Activated naive CD4-positive, alpha-beta T cell treated with anti-CD3 and anti-CD28 coated beads, Interleukin-2, amount 10 ng/mL, durations not matched to agents 7 days and 5 days (primary cell): ENCODE results near the gene SYT12.

Source experiments
- CTCF ChIA-PET: fragments of 350-600 bp; sonication (Branson Sonifier 250); formaldehyde crosslinking; loops from one replicate; lab custom pipeline; 2021; ENCODE audit warnings: antibody characterized with exemption; lab: Charles Lee
- DNase-seq: peaks from one replicate; pipeline ENCODE4 v3.0.0-alpha.2; 2020
- H3K27ac Mint-ChIP-seq: one replicate; pipeline ENCODE4 v1.8.0; 2021; ENCODE audit warnings: mild to moderate bottlenecking, moderate library complexity, mixed read lengths
- H3K27me3 Mint-ChIP-seq: one replicate; pipeline ENCODE4 v1.8.0; 2021; ENCODE audit warnings: mild to moderate bottlenecking, mixed read lengths
- H3K36me3 Mint-ChIP-seq: one replicate; pipeline ENCODE4 v1.8.0; 2021; ENCODE audit warnings: mixed read lengths
- H3K4me1 Mint-ChIP-seq: one replicate; pipeline ENCODE4 v1.8.0; 2021; ENCODE audit warnings: mixed read lengths
- H3K4me3 Mint-ChIP-seq: one replicate; pipeline ENCODE4 v1.8.0; 2021; ENCODE audit warnings: mild to moderate bottlenecking, moderate library complexity, mixed read lengths
- H3K9me3 Mint-ChIP-seq: one replicate; pipeline ENCODE4 v1.8.0; 2021; ENCODE audit warnings: mixed read lengths

The SYT12 gene

GRCh38 chr11:67048515-67049130 is 25.7 kb downstream of the SYT12 start:
- H3K4me3 Mint-ChIP-seq: no peak overlapping the region
- CTCF ChIA-PET: no interaction called here
- H3K27ac Mint-ChIP-seq: no peak overlapping the region
- H3K36me3 Mint-ChIP-seq: no peaks in the 10 kb centered on the region
- DNase-seq: no peak
- no peaks in the 10 kb centered on the region for H3K9me3 Mint-ChIP-seq
- H3K27me3 Mint-ChIP-seq: peaks cover 63% of the 10 kb centered on the region
- no peaks in the 10 kb centered on the region for H3K4me1 Mint-ChIP-seq

DNA sequence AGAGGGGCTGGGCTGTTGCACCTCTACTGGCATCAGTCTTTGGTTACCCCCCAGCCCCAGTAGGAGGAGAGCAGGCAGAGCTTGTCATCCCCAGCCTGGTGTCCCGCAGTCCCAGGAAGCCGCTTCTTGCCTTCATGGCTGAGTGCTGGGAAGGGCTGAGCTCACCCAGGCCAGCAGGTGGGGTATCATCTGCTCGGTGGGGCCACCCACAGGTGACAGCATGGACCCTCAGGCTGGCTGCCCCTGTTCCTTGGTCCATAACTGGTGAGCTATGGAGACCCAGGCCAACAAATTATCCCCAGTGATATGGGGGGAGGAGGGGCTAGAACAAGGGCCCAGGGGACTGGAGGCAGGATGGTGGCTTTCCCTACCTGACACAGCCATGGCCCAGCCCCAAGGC is 27.2 kb downstream of the SYT12 start:
- Mint-ChIP-seq H3K36me3 (no peaks in the 10 kb centered on the region), H3K9me3 (no peaks in the 10 kb centered on the region), H3K4me1 (no peaks in the 10 kb centered on the region), H3K4me3 (no peak overlapping the region), H3K27me3 (peaks cover 67% of the 10 kb centered on the region), H3K27ac (no peak overlapping the region)
- DNase-seq: no peak
- CTCF ChIA-PET: interaction anchor here (1.3 kb wide), 1 partner anchor 22 kb away, joined by 3 read pairs; no protein-coding TSS in a partner anchor

DNA sequence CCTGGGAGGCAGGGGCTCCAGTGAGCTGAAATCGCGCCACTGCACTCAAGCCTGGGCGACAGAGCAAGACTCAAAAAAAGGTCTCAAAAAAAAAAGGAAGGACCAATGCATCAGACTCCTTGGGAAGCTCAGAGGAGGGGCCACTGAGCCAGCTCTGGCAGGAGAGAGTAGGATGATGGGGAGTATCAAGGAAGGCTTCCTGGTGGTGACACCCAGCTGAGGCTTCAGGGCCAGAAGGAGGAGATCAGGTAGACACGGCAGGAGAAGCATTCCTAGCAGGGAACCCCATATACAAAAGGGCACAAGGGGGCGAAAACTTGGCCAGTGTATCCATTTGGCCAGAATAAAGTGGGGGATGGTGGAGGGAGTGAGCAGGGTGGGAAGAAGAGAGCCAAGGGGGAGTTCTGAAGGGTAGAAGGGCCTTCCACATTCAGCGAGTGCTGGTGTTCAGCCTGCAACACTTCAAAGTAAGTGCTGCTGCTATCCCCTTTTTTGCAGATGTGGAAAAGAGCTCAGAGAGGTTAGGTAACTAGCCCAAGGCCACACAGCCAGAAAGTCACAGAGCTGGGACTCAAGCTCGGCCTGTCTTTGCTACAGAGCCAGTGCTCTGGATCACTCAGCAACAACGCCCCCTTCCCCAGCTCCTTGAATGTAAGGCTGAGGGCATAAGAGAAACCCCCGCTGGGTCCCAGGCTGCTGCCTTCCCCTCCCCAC is 28.4 kb downstream of the SYT12 start:
- DNase-seq: no peak
- Mint-ChIP-seq H3K36me3 (no peaks in the 10 kb centered on the region), H3K27me3 (peaks cover 68% of the 10 kb centered on the region), H3K27ac (no peak overlapping the region), H3K4me3 (no peak overlapping the region), H3K4me1 (peaks cover 6% of the 10 kb centered on the region), H3K9me3 (no peaks in the 10 kb centered on the region)
- CTCF ChIA-PET: interaction anchor here (6.0 kb wide), 1 partner anchor 21 kb away, joined by 48 read pairs; no protein-coding TSS in a partner anchor

GRCh38 chr11:67051945-67052488 is 29.1 kb downstream of the SYT12 start:
- CTCF ChIA-PET: interaction anchor here (6.0 kb wide), 1 partner anchor 20 kb away, joined by 48 read pairs; no protein-coding TSS in a partner anchor
- no peaks in the 10 kb centered on the region for H3K36me3 Mint-ChIP-seq
- no peaks in the 10 kb centered on the region for H3K9me3 Mint-ChIP-seq
- H3K27me3 Mint-ChIP-seq: peaks cover 71% of the 10 kb centered on the region
- no peak overlapping the region for H3K27ac Mint-ChIP-seq
- no peak overlapping the region for H3K4me3 Mint-ChIP-seq
- H3K4me1 Mint-ChIP-seq: peaks cover 9% of the 10 kb centered on the region
- DNase-seq: no peak

DNA sequence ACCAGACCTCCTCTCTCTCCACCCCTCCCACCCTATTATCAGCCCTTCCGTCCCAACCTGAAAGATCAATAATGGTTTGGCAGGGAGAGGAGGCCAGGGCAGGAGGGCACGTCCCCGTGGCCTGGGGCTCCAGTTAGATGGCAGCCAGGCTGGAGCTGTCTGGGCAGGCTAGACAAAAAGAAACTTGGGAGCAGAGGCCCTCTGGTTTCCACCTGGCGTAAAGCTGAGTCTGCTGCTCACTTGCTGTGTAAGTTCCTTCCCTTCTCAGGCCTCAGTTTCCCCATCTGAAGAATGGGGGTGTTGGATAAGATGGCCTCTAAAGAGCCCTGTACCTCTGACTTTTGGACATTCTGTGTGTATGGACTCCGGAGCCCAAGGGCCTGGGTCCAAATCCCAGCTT is 30.0 kb downstream of the SYT12 start:
- H3K4me1 Mint-ChIP-seq: peaks cover 12% of the 10 kb centered on the region
- no peak overlapping the region for H3K27ac Mint-ChIP-seq
- CTCF ChIA-PET: interaction anchor here (0.7 to 6.0 kb wide), 5 partner anchors 15 to 94 kb away, joined by 3 to 48 read pairs (median 5); partner anchors contain the start of gene PC
- no peak for DNase-seq
- H3K9me3 Mint-ChIP-seq: no peaks in the 10 kb centered on the region
- peaks cover 79% of the 10 kb centered on the region for H3K27me3 Mint-ChIP-seq
- no peaks in the 10 kb centered on the region for H3K36me3 Mint-ChIP-seq
- H3K4me3 Mint-ChIP-seq: no peak overlapping the region

GRCh38 chr11:67053896-67054329 is 31.0 kb downstream of the SYT12 start:
- CTCF ChIA-PET: interaction anchor here (0.6 to 6.0 kb wide), 6 partner anchors 11 to 150 kb away, joined by 3 to 48 read pairs (median 4); no protein-coding TSS in a partner anchor
- peak; percentile 70 for DNase-seq
- peak overlapping the region; percentile 22 for H3K27ac Mint-ChIP-seq
- peaks cover 12% of the 10 kb centered on the region for H3K4me1 Mint-ChIP-seq
- H3K4me3 Mint-ChIP-seq: no peak overlapping the region
- H3K9me3 Mint-ChIP-seq: no peaks in the 10 kb centered on the region
- no peaks in the 10 kb centered on the region for H3K36me3 Mint-ChIP-seq
- peaks cover 84% of the 10 kb centered on the region for H3K27me3 Mint-ChIP-seq

DNA sequence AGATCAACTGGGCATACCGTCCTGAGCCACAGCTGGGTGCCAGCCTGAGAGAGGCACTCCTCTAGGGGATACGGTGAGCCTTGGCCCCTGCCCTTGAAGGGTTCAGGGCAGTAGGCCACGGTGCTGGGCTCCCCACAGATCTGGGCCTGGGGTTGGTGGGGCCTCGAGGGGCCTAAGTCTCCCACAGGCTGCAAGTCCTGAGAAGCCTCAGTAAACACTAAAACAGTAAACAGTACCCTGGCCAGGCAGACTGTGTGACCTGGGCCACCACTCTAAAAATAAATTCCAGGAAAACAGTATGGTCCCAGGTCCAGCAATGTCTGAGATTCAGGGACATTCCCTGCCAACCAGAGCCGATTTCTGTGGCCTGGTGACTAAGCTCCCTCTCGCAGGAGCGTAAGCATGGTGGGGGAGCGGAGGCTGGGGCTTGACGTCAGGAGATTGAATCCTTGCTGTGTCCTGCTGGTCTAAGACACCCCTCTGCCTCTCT is 31.5 kb downstream of the SYT12 start:
- no peaks in the 10 kb centered on the region for H3K36me3 Mint-ChIP-seq
- CTCF ChIA-PET: interaction anchor here (0.6 to 6.0 kb wide), 4 partner anchors 11 to 150 kb away, joined by 3 to 48 read pairs (median 4); no protein-coding TSS in a partner anchor

GRCh38 chr11:67054836-67055523 is 32.0 kb downstream of the SYT12 start:
- Mint-ChIP-seq H3K9me3 (no peaks in the 10 kb centered on the region), H3K27me3 (peaks cover 85% of the 10 kb centered on the region), H3K27ac (no peak overlapping the region), H3K4me3 (no peak overlapping the region), H3K4me1 (peaks cover 12% of the 10 kb centered on the region), H3K36me3 (no peaks in the 10 kb centered on the region)
- no peak for DNase-seq
- CTCF ChIA-PET: interaction anchor here (0.7 to 6.0 kb wide), 3 partner anchors 10 to 27 kb away, joined by 3 to 48 read pairs (median 4); no protein-coding TSS in a partner anchor

More for the DNA sequence above, 31.5 kb downstream of the SYT12 start:
- no peak for DNase-seq
- Mint-ChIP-seq H3K27me3 (peaks cover 84% of the 10 kb centered on the region), H3K9me3 (no peaks in the 10 kb centered on the region), H3K4me3 (no peak overlapping the region), H3K27ac (peak overlapping the region; percentile 22), H3K4me1 (peaks cover 12% of the 10 kb centered on the region)

- Mint-ChIP-seq H3K9me3 (no peaks in the 10 kb centered on the region), H3K36me3 (no peaks in the 10 kb centered on the region), H3K27ac (no peak overlapping the region), H3K4me1 (peaks cover 12% of the 10 kb centered on the region), H3K4me3 (no peak overlapping the region), H3K27me3 (peaks cover 91% of the 10 kb centered on the region)
- no peak for DNase-seq
- CTCF ChIA-PET: interaction anchor here (6.0 kb wide), 1 partner anchor 17 kb away, joined by 48 read pairs; no protein-coding TSS in a partner anchor
Measured at GRCh38 chr11:67055812-67056211, 32.9 kb downstream of the SYT12 start.

- Mint-ChIP-seq H3K27ac (no peak within 1 kb of the TSS), H3K4me1 (peaks cover 12% of the 10 kb centered on the region), H3K36me3 (no peaks in the 10 kb centered on the region), H3K27me3 (peaks cover 84% of the 10 kb centered on the region), H3K4me3 (peak within 1 kb of the TSS; percentile 48), H3K9me3 (no peaks in the 10 kb centered on the region)
- peak; percentile 58 for DNase-seq
- CTCF ChIA-PET: interaction anchor here (6.0 kb wide), 1 partner anchor 16 kb away, joined by 48 read pairs; no protein-coding TSS in a partner anchor
Measured at GRCh38 chr11:67056267-67057204, 33.6 kb downstream of the SYT12 start, which contains the start of gene RHOD. Gene RHOD (plus strand): TSS chr11:67056847. CDS start chr11:67056903, 56 bp downstream.

GRCh38 chr11:67057205-67057672 is 34.3 kb downstream of the SYT12 start:
- no peak for DNase-seq
- CTCF ChIA-PET: interaction anchor here (1.0 kb wide), 1 partner anchor 13 kb away, joined by 3 read pairs; no protein-coding TSS in a partner anchor
- Mint-ChIP-seq H3K4me1 (peaks cover 12% of the 10 kb centered on the region), H3K9me3 (no peaks in the 10 kb centered on the region), H3K27ac (no peak overlapping the region), H3K36me3 (no peaks in the 10 kb centered on the region), H3K27me3 (peaks cover 77% of the 10 kb centered on the region), H3K4me3 (no peak overlapping the region)

- DNase-seq: no peak
- Mint-ChIP-seq H3K4me3 (no peak overlapping the region), H3K9me3 (no peaks in the 10 kb centered on the region), H3K27ac (no peak overlapping the region), H3K27me3 (peaks cover 67% of the 10 kb centered on the region), H3K36me3 (no peaks in the 10 kb centered on the region), H3K4me1 (peaks cover 12% of the 10 kb centered on the region)
- CTCF ChIA-PET: interaction anchor here (1.0 kb wide), 1 partner anchor 12 kb away, joined by 3 read pairs; no protein-coding TSS in a partner anchor
Measured at GRCh38 chr11:67058506-67058905, 35.6 kb downstream of the SYT12 start.
